T-helper 1 cell treated with Interleukin-12 subunit alpha and Interleukin-12 subunit beta and Interleukin-4 antibody, amounts not matched to agents 30 ng/mL and 1 ng/mL, for 36 hours (primary cell): Measurements from ENCODE around the gene PACS2. TPM values are rescaled to one million over a fixed set of nuclear protein-coding genes. Genes with fewer than 3 reads are reported as not detected.

Experiments used
- intact Hi-C: fragments of 100-400 bp; cut with micrococcal nuclease; formaldehyde crosslinking; loops from one replicate; pipeline ENCODE4 v1.15.1; 2024
- total RNA-seq: library from RNA; stranded (reverse); gene quantifications from 2 replicates; pipeline ENCODE4 v1.2.3, GENCODE V29; 2022

PACS2 gene
- total RNA-seq, 1 donor from 2014 or later = 35.8 TPM

- intact Hi-C loops = no loop called here
These were observed 52.8 kb downstream of the PACS2 start for GRCh38 chr14:105367116-105368031.

DNA sequence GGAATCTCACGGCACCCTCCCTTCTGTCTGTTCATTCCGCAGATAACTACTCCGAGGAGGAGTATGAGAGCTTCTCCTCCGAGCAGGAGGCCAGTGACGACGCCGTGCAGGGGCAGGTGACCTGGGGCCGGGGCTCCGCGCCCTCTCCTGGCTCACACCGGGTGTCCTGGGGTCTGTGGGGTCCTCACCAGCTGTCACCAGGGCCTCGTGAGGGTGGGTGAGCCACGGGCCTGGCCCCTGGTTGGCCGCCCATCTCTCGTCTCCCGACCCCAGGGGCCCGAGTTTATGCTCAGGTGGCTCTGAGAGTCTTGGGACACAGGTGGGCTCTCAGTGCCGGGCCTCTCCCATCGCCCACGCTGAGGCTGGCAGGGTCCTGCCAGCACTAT lies 53.5 kb downstream of the PACS2 start:
- intact Hi-C loops = no loop called here

GRCh38 chr14:105368426-105368825 lies 53.9 kb downstream of the PACS2 start:
- intact Hi-C loops = no loop called here

- intact Hi-C loops = no loop called here
These were observed 54.5 kb downstream of the PACS2 start for GRCh38 chr14:105368910-105369652.

DNA sequence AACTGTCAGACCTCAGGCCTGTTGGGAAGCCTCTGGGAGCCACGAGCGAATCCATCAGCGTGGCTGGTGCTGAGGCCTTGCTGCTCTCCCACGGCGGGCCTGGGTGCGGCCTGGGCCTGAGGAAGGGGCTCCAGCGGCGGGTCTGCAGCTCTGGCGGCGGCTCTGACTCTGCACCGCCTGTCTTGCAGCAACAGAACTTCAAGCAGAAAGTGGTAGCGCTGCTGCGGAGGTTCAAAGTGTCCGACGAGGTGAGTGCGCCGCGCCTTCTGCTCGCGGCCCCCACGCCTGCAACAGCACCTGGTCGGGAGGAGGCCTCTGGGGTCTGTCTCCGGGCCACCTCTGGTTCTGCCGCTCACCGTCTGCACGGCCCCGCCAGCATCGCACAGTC lies 55.1 kb downstream of the PACS2 start:
- intact Hi-C loops = loop anchor here (1.0 to 2.0 kb wide), 3 partner anchors 45 to 111 kb away; no protein-coding TSS in a partner anchor

GRCh38 chr14:105374389-105374788 lies 59.8 kb downstream of the PACS2 start:
- intact Hi-C loops = no loop called here

DNA sequence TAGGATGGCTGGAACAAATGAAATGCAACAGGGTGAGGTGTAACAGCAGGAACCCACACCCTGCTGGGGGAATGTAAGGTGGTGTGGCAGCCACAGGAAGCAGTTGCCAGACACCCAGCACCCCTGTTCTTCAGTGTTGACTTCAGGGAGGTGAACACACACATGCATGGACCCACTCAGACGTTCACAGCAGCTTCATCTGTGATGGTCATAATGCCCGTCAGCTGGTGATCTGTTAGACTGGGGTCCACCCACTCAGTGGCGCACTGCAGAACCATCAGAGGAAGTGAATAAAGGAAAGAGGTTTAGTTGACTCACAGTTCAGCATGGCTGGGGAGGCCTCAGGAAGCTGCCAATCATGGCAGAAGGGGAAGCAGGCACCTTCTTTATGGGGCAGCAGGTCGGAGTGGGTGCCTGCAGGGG lies 61.1 kb downstream of the PACS2 start:
- intact Hi-C loops = no loop called here

DNA sequence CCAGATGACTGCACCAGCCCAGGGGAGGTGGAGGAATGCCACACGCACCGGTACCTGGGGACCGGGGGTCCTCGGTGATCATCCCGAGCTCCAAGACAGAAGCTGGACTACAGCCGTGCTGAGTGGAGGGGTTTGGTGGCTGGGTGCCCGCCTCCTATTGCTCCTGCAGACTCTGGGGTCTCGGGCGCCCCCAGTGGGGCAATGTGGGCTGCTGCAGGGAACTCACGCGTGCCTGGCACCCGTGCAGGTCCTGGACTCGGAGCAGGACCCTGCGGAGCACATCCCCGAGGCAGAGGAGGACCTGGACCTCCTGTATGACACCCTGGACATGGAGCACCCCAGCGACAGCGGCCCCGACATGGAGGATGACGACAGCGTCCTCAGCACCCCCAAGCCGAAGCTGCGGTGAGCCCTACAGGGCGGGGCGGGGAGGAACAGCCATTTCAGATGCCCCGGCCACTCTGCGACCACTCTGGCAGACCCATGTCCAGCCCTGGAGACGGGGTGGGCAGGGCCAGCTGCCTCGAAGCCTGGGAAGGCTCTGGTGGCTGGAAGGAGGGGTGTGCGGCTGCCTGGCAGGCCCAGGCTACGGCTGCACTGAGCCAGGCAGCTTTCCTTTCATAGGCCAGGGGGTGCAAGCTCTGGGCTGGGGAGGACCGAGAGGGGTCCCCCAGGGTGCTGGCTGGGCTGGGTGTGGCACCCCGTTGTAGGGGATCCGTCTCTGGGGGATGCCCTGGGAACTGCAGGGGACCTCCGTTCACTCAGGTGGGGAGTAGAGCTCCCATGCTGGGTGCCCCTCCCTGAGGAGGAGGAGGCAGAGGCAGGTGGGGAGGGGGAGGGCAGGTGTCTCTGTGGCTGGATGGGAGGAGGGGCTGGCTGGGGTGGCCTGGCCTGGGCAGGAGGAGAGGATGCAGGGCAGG lies 62.2 kb downstream of the PACS2 start:
- intact Hi-C loops = no loop called here

GRCh38 chr14:105377555-105378182 lies 63.1 kb downstream of the PACS2 start:
- intact Hi-C loops = no loop called here

GRCh38 chr14:105378199-105378598 lies 63.7 kb downstream of the PACS2 start:
- intact Hi-C loops = no loop called here

DNA sequence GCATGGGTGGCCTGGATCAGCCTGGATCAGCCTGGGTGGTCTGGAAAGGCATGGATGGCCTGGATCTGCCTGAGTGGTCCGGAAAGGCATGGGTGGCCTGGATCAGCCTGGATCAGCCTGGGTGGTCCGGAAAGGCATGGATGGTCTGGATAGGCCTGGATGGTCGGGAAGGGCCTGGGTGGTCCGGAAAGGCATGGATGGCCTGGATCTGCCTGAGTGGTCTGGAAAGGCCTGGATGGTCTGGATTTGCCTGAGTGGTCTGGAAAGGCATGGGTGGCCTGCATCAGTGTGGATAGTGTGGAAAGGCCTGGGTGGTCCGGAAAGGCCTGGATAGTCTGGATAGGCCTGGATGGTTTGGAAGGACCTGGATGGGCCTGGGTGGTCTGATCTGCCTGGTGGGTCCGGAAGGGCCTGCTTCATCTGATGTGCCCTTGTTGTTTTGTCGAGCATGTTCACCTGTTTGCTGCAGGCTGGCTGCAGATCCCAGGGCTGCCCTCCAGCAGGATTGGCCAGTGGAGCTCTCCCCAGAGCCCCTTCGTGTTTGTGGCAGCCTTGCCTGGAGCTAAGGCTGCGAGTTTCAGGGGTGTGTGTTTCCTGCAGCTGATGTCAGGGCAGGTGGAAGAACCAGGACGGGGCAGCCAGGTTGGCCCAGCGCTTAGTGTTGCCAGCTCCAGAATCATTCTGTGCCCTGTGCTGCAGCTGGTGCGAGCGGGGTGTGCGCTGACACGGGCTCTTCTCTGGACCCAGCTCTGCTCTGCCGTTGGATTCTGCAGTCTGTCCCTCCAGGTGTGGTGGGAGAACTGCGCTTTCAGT lies 64.5 kb downstream of the PACS2 start:
- intact Hi-C loops = no loop called here

- intact Hi-C loops = no loop called here
These were observed 65.4 kb downstream of the PACS2 start for GRCh38 chr14:105379946-105380345.

DNA sequence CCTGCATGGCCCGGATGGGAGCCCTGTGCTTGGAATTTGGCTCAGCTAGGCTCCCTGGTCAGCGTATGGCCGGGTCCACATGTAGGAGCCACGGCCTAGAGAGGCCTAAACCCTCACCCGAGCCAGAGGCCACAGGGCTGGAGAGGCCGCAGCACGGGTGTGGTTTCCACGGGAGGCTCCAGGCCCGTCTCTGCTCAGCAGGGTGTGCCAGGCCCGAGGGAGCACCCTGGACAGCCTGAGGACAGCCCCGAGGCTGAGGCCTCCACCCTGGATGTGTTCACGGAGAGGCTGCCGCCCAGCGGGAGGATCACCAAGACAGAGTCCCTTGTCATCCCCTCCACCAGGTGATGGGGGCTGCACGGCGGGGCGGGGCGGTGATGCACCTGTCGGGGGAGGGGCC lies 66.2 kb downstream of the PACS2 start:
- intact Hi-C loops = no loop called here

DNA sequence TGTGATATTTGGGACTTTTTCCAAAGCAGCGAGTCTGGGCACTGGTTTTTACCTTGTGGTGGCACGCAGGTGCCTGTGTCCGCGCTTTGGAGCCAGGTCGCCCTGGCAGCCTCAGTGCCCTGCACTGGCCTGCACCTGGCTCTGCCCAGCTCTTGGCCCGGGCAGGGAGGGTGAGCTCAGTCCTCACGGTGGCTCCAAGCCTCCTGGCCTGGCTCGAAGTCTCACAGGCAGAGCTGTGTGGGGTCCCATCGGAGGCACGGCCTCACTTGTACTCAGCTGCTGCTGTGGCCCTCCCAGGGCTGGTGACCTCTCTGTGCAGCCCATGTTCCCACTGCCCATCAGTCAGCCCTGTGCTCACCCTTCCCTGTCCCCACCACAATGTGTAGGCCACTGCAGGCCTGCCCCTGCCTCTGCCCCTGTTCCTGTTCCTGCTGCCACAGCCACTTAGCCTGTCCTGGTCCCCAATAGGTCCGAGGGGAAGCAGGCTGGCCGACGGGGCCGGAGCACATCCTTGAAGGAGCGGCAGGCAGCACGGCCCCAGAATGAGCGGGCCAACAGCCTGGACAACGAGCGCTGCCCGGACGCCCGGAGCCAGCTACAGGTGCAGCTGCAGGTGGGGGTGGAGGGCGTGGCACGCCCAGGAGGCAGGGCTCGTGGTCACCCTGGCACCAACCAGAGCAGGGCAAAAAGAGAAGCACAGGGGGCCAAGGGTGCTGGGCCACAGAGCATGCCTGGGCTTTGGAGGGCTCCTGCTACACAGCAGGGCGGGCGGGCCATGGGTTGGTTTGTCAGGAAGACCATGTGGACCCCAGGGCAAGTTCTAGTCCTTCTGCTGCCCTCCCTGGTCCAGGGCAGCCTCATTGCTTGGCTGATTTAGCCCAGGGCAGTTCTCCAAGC lies 67.1 kb downstream of the PACS2 start:
- intact Hi-C loops = no loop called here

- intact Hi-C loops = no loop called here
These were observed 68.0 kb downstream of the PACS2 start for GRCh38 chr14:105382343-105383082.

DNA sequence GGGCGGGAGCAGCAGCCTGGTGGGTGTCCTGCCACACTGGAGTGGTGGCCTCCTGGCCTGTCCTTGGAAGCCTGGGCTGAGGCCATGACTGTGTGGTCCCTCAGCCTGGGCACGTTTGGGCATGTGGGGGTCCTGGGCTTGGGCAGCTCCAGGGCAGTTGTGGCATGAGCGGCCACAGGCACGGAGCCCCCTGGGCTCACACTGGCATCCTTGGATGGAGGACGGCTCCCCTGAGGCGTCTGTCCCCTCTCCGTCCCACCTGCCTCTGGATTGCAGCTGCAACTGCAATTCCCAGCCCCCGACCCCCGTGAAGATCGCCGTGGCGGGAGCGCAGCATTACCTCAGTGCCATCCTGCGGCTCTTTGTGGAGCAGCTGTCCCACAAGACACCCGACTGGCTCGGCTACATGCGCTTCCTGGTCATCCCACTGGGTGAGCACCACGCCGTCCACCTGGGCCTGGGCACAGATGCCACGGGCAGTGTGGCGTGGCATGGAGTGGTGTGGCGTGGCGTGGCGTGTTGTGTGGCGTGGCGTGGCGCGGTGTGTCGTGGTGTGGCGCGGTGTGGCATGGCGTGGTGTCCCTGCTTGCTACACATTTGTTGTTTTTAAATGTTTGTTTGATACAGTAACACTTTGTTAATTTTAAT lies 68.7 kb downstream of the PACS2 start:
- intact Hi-C loops = no loop called here

DNA sequence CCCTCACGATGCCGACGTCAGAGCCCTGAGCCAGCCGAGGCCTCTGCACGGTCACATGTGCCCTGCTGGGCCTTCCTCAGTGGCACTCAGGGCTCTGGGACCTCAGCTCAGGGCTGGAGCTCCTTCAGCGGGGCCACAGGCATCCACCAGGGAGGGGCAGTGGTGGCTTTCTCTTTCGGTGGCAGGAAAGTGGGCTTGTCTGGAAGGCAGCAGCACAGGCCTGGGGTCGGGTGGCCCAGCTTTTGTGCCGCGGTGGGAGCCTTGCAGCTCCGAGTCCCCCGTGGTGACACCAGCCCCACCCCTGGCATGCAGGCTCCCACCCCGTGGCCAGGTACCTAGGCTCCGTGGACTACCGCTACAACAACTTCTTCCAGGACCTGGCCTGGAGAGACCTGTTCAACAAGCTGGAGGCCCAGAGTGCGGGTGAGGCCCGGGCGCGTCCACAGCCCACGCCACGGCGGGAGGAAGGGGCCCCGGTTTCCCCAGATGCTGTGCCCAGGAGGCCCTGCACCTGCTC lies 69.6 kb downstream of the PACS2 start:
- intact Hi-C loops = no loop called here
